Measurements from ENCODE around the gene KPTN.
A peak's percentile ranks its signal among the peaks of the same experiment; 100 is the strongest.
"Not testable (repeated sequence)": the region's sequence is repeated elsewhere in the genome, so short reads cannot be mapped to it uniquely, and the experiment has no call there.

Gene KPTN

GRCh38 chr19:47491358-47492136 lies 7.5 kb upstream of the KPTN start:
- DNase-seq: no peak

GRCh38 chr19:47490847-47491246 lies 6.8 kb upstream of the KPTN start:
- DNase-seq: no peak

- no peak for DNase-seq
Observed at GRCh38 chr19:47490031-47490430, 6.0 kb upstream of the KPTN start.

- no peak for DNase-seq
Observed at GRCh38 chr19:47489072-47489914, 5.3 kb upstream of the KPTN start.

- no peak for DNase-seq
Observed at GRCh38 chr19:47487551-47488515, 3.8 kb upstream of the KPTN start.

GRCh38 chr19:47486900-47487299 lies 2.9 kb upstream of the KPTN start:
- no peak for DNase-seq

GRCh38 chr19:47486220-47486619 lies 2.2 kb upstream of the KPTN start:
- not testable (repeated sequence) for DNase-seq

- DNase-seq: no peak
Observed at GRCh38 chr19:47485210-47485609, 1.2 kb upstream of the KPTN start.

- DNase-seq: no peak
Observed at GRCh38 chr19:47483200-47483599, 819 bp downstream of the KPTN start.

GRCh38 chr19:47481460-47482052 lies 2.5 kb downstream of the KPTN start:
- no peak for DNase-seq

GRCh38 chr19:47480658-47481057 lies 3.4 kb downstream of the KPTN start:
- DNase-seq: no peak

GRCh38 chr19:47479701-47480503 lies 4.1 kb downstream of the KPTN start:
- no peak for DNase-seq

- no peak for DNase-seq
Observed at GRCh38 chr19:47476438-47476972, 7.5 kb downstream of the KPTN start.

GRCh38 chr19:47475465-47475864 lies 8.6 kb downstream of the KPTN start:
- DNase-seq: no peak

- DNase-seq: no peak
Observed at GRCh38 chr19:47473336-47473735, 10.7 kb downstream of the KPTN start.

GRCh38 chr19:47471733-47472457 lies 12.1 kb downstream of the KPTN start, which contains the start of gene SLC8A2:
Gene SLC8A2 (minus strand): TSS chr19:47471893. CDS start chr19:47466403, 5,490 bp downstream.
- peak; percentile 66 for DNase-seq

- DNase-seq: no peak
Observed at GRCh38 chr19:47471381-47471732, 12.7 kb downstream of the KPTN start.

- no peak for DNase-seq
Observed at GRCh38 chr19:47470447-47471195, 13.4 kb downstream of the KPTN start.

GRCh38 chr19:47469719-47470118 lies 14.3 kb downstream of the KPTN start:
- DNase-seq: no peak
